Prostate gland (tissue), 2 donors: ENCODE data around the gene DKKL1. TPM values are rescaled to one million over a fixed set of nuclear protein-coding genes. Genes with fewer than 3 reads are reported as not detected.

Experiments used
- DNase-seq: peaks from one replicate; pipeline ENCODE4 v3.0.0-alpha.2; 2019; ENCODE audit warnings: low spot score
- H3K27ac ChIP-seq, 2 donors: fragments of 200-600 bp; sonication (generic); 2 replicates each; pipeline ENCODE4 v1.5.1; 2017 to 2019
- H3K27me3 ChIP-seq: fragments of 200-600 bp; sonication (generic); replicated peaks from 2 replicates; pipeline ENCODE4 v1.5.1; 2019; ENCODE audit not compliant: insufficient read depth
- H3K36me3 ChIP-seq, 2 donors: fragments of 200-600 bp; sonication (generic); 1 replicate in 1 of 2; 2 replicates in 1 of 2; pipeline versions ENCODE4 v1.5.1 to v1.8.1; 2017 to 2019
- H3K4me1 ChIP-seq: fragments of 200-600 bp; sonication (generic); replicated peaks from 2 replicates; pipeline ENCODE4 v1.5.1; 2019
- H3K4me3 ChIP-seq, 2 donors: fragments of 200-600 bp; sonication (generic); 2 replicates each; pipeline ENCODE4 v1.5.1; 2017 to 2019
- H3K9me3 ChIP-seq: fragments of 200-600 bp; sonication (generic); 2 replicates; pipeline ENCODE4 v1.5.1; 2017
- CTCF ChIP-seq, 4 experiments: fragments of 200-600 bp in 2 of 4; fragments of 450-650 bp in 2 of 4; sonication (generic) in 2 of 4; IDR thresholded peaks; 1 replicate in 3 of 4; 2 replicates in 1 of 4; pipeline ENCODE4 v1.5.1; 2016 to 2019; ENCODE audit warnings: antibody characterized with exemption in 4 of 4, mild to moderate bottlenecking in 2 of 4, moderate library complexity in 2 of 4
- POLR2A ChIP-seq: fragments of 450-650 bp; IDR thresholded peaks from one replicate; pipeline ENCODE4 v1.6.1; 2016; ENCODE audit warnings: antibody characterized with exemption, mild to moderate bottlenecking
- POLR2AphosphoS5 ChIP-seq: sonication (generic); formaldehyde crosslinking; IDR thresholded peaks from one replicate; pipeline ENCODE4 v1.6.1; 2017; ENCODE audit warnings: antibody characterized with exemption
- WGBS: methylation state at CpG from one replicate; pipeline ENCODE4 v1.1.5; 2018; 5-methylcytosine and 5-hydroxymethylcytosine counted together
- intact Hi-C: fragments of 100-400 bp; cut with DNase I; formaldehyde crosslinking; loops from one replicate; pipeline ENCODE4 v1.14.2; 2022
- total RNA-seq, 2 donors: library from RNA; depleted of rRNA; stranded (reverse); fragments of >200 nt; gene quantifications; one replicate each; pipeline ENCODE4 v1.1.0, GENCODE V29; 2016

The DKKL1 gene
- total RNA-seq, 2 donors from 2014 or later = 1.0 to 17.8 TPM

- H3K9me3 ChIP-seq = no peaks in the 10 kb centered on the region
- H3K27ac ChIP-seq = no peak overlapping the region
- H3K4me1 ChIP-seq = no peaks in the 10 kb centered on the region
- H3K27me3 ChIP-seq = peaks cover 3% of the 10 kb centered on the region
- H3K36me3 ChIP-seq = no peaks in the 10 kb centered on the region
- intact Hi-C loops = no loop called here
- TF ChIP-seq CTCF (IDR thresholded peaks at IDR 0.05) (no peak), POLR2AphosphoS5 (no peak), POLR2A (no peak)
- no peak for DNase-seq
- no peak overlapping the region for H3K4me3 ChIP-seq
- 96% methylated on average over 3 of the region's 3 CpGs for WGBS
Measured at GRCh38 chr19:49414256-49414655, 50.6 kb downstream of the DKKL1 start.

DNA sequence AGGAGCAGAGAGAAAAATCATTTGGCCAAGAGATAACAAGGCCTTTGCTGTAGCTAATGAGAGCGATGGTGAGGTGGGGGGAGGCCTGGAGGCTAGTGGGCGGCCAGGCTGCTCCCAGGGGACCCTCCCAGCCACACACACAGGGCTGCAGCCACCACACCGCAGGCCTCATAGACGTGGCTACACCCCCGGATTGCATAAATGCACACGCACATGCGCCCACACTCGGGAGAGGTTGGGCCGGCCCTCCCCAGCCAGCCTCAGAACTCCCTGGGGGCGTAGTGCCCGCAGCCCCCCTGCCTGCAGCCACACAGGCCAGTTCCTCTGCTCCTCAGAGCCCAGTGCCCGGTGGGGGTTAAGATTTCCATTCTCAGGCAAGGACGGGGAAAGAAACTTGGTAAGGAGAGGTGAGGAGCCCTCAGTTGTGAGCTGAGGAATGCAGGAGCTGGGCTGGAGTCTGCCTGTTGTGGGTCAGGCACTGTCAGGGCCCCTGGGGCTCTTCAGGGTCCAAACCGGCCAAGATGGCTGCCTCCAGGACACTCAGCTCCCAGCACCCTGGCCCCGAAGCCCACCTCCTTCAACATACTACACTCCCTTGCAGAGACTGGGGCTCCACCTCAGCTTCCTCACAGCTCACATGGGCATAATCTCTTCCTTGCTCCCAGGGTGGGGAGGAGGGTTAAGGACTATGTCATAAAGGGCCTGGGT, 51.6 kb downstream of the DKKL1 start:
- Histone ChIP-seq H3K27ac (no peak overlapping the region), H3K36me3 (no peaks in the 10 kb centered on the region), H3K27me3 (peaks cover 8% of the 10 kb centered on the region), H3K9me3 (no peaks in the 10 kb centered on the region), H3K4me3 (no peak overlapping the region), H3K4me1 (no peaks in the 10 kb centered on the region)
- 60% methylated on average over 15 of the region's 15 CpGs for WGBS
- DNase-seq = no peak
- intact Hi-C loops = no loop called here
- no peak for TF ChIP-seq POLR2A
- no peak for TF ChIP-seq CTCF (IDR thresholded peaks at IDR 0.05)
- TF ChIP-seq POLR2AphosphoS5 = no peak

DNA sequence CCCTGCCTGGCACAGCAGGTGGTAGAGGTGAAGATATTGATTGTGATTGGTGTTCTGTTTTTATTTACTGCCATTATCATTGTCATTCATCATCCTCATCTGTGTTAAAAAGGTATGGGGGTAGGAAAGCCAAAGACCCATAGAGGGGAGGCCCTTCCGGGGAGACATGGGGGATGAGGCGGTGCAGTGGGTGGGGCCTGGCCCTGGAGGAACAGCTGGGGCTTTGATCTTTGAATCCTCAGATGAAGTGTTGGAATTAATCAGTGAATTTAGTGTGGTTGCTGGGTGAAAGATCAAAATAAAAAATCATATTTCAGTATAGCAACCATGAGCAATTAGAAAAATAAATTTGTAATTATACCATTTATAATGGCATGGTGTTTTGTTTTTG, 52.1 kb downstream of the DKKL1 start:
- Histone ChIP-seq H3K4me3 (no peak overlapping the region), H3K9me3 (no peaks in the 10 kb centered on the region), H3K4me1 (no peaks in the 10 kb centered on the region), H3K27me3 (peaks cover 13% of the 10 kb centered on the region), H3K36me3 (no peaks in the 10 kb centered on the region), H3K27ac (no peak overlapping the region)
- DNase-seq = no peak
- intact Hi-C loops = no loop called here
- 81% methylated on average over 2 of the region's 2 CpGs for WGBS
- TF ChIP-seq POLR2AphosphoS5 = no peak

DNA sequence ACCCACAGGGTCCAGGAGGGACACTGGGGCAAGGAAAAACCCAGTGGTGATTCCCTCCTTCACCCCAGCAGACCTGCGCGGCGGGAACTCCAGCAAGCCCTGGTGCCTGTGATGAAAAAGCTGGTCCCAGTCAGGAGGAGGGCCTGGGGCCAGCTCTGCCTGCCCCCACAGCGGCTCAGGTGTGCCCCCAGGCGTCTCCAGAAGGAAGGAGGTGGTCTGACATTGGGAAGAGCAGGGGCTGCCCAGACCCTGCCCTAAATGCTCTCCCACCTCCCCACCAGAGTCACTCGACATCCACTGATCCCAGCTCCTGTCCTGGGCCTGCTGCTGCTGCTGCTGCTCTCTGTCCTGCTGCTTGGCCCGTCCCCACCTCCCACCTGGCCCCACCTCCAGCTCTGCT, 53.4 kb downstream of the DKKL1 start:
- no peak overlapping the region for H3K4me3 ChIP-seq
- H3K36me3 ChIP-seq = no peaks in the 10 kb centered on the region
- no peak for DNase-seq
- TF ChIP-seq CTCF (IDR thresholded peaks at IDR 0.05) (no peak), POLR2AphosphoS5 (no peak), POLR2A (no peak)
- WGBS = 33% methylated on average over 7 of the region's 7 CpGs
- peaks cover 20% of the 10 kb centered on the region for H3K27me3 ChIP-seq
- H3K9me3 ChIP-seq = no peaks in the 10 kb centered on the region
- H3K27ac ChIP-seq = no peak overlapping the region
- no peaks in the 10 kb centered on the region for H3K4me1 ChIP-seq
- intact Hi-C loops = no loop called here

- Histone ChIP-seq H3K27ac (no peak overlapping the region), H3K9me3 (no peaks in the 10 kb centered on the region), H3K36me3 (no peaks in the 10 kb centered on the region), H3K27me3 (peaks cover 35% of the 10 kb centered on the region), H3K4me1 (peaks cover 5% of the 10 kb centered on the region), H3K4me3 (no peak overlapping the region)
- intact Hi-C loops = no loop called here
- 72% methylated on average over 5 of the region's 5 CpGs for WGBS
- DNase-seq = no peak
- TF ChIP-seq POLR2A (no peak), POLR2AphosphoS5 (no peak), CTCF (IDR thresholded peaks at IDR 0.05) (no peak)
Measured at GRCh38 chr19:49418511-49418910, 54.8 kb downstream of the DKKL1 start.
